T-helper 9 cell (primary cell): ENCODE data around the gene MAML3.

Experiments used
- DNase-seq: peaks from one replicate; pipeline ENCODE4 v3.0.0-alpha.2; 2020

Gene MAML3

GRCh38 chr4:139892973-139893736 lies 260.8 kb downstream of the MAML3 start:
- DNase-seq = no peak

GRCh38 chr4:139890816-139891215 lies 263.2 kb downstream of the MAML3 start:
- no peak for DNase-seq

GRCh38 chr4:139889901-139890300 lies 264.1 kb downstream of the MAML3 start:
- DNase-seq = no peak

GRCh38 chr4:139889264-139889663 lies 264.7 kb downstream of the MAML3 start:
- DNase-seq = no peak

- no peak for DNase-seq
Observed at GRCh38 chr4:139887962-139888735, 265.8 kb downstream of the MAML3 start.

- no peak for DNase-seq
Observed at GRCh38 chr4:139887376-139887802, 266.6 kb downstream of the MAML3 start.

GRCh38 chr4:139886798-139887197 lies 267.2 kb downstream of the MAML3 start:
- DNase-seq = no peak

GRCh38 chr4:139884438-139884837 lies 269.5 kb downstream of the MAML3 start:
- no peak for DNase-seq

- DNase-seq = no peak
Observed at GRCh38 chr4:139880841-139881240, 273.1 kb downstream of the MAML3 start.

GRCh38 chr4:139878050-139878449 lies 275.9 kb downstream of the MAML3 start:
- no peak for DNase-seq

- no peak for DNase-seq
Observed at GRCh38 chr4:139876337-139876941, 277.5 kb downstream of the MAML3 start.

- DNase-seq = no peak
Observed at GRCh38 chr4:139875411-139875825, 278.6 kb downstream of the MAML3 start.

- no peak for DNase-seq
Observed at GRCh38 chr4:139873111-139873860, 280.7 kb downstream of the MAML3 start.

GRCh38 chr4:139872274-139872673 lies 281.7 kb downstream of the MAML3 start:
- no peak for DNase-seq

- DNase-seq = no peak
Observed at GRCh38 chr4:139869810-139870209, 284.2 kb downstream of the MAML3 start.

- DNase-seq = no peak
Observed at GRCh38 chr4:139866276-139866962, 287.6 kb downstream of the MAML3 start.

GRCh38 chr4:139865537-139865936 lies 288.4 kb downstream of the MAML3 start:
- DNase-seq = no peak

GRCh38 chr4:139863531-139863930 lies 290.5 kb downstream of the MAML3 start:
- DNase-seq = no peak

GRCh38 chr4:139861471-139861870 lies 292.5 kb downstream of the MAML3 start:
- no peak for DNase-seq

GRCh38 chr4:139860435-139861024 lies 293.5 kb downstream of the MAML3 start:
- no peak for DNase-seq

GRCh38 chr4:139859876-139860275 lies 294.1 kb downstream of the MAML3 start:
- DNase-seq = no peak
